OCI-LY7 (cell line): Measurements from ENCODE around the gene ZNF431. TPM values are rescaled to one million over a fixed set of nuclear protein-coding genes. Genes with fewer than 3 reads are reported as not detected.

Source experiments
- BruUV-seq: library from RNA; stranded (reverse); fragments of 400-500 nt; replicated peaks from 2 replicates; lab custom pipeline; 2021; lab: Mats Ljungman, UMichigan
- CTCF ChIA-PET: fragments of 300-600 bp; sonication (Branson Sonifier 250); formaldehyde crosslinking; loops from one replicate; lab custom pipeline; 2022; ENCODE audit warnings: antibody characterized with exemption; ENCODE audit not compliant: unreplicated experiment; lab: Charles Lee
- POLR2A ChIA-PET: fragments of 300-600 bp; sonication (Branson Sonifier 250); formaldehyde crosslinking; loops from one replicate; lab custom pipeline; 2022; ENCODE audit warnings: antibody characterized with exemption; lab: Charles Lee
- DNase-seq: peaks from one replicate; pipeline ENCODE4 v3.0.0-alpha.2; 2015; ENCODE audit warnings: low spot score
- H2AFZ ChIP-seq: fragments of 200-600 bp; sonication (generic), shearing (Covaris generic); 2 replicates; pipeline ENCODE4 v1.6.1; 2014; ENCODE audit warnings: mild to moderate bottlenecking, antibody characterized with exemption, low read length, moderate library complexity
- H3K27ac ChIP-seq: fragments of 200-600 bp; sonication (generic); 2 replicates; pipeline ENCODE4 v1.5.1; 2014; ENCODE audit warnings: mixed run types, low read depth, mild to moderate bottlenecking, moderate library complexity, low read length, inconsistent platforms; ENCODE audit not compliant: poor library complexity, severe bottlenecking
- H3K36me3 ChIP-seq: fragments of 200-600 bp; sonication (generic); 2 replicates; pipeline ENCODE4 v1.6.1; 2014; ENCODE audit warnings: mild to moderate bottlenecking, antibody characterized with exemption, low read length, moderate library complexity, mixed read lengths; ENCODE audit not compliant: insufficient read depth
- H3K4me1 ChIP-seq: fragments of 200-600 bp; sonication (generic); 2 replicates; pipeline ENCODE4 v1.5.1; 2014; ENCODE audit warnings: mild to moderate bottlenecking, low read length; ENCODE audit not compliant: insufficient read depth, poor library complexity, severe bottlenecking
- H3K4me2 ChIP-seq: fragments of 200-600 bp; sonication (generic); 2 replicates; pipeline ENCODE4 v1.6.1; 2014; ENCODE audit warnings: mild to moderate bottlenecking, low read length
- H3K4me3 ChIP-seq: fragments of 200-600 bp; sonication (generic); 2 replicates; pipeline ENCODE4 v1.5.1; 2014; ENCODE audit warnings: mild to moderate bottlenecking, low read depth, low read length; ENCODE audit not compliant: poor library complexity, severe bottlenecking
- H3K79me2 ChIP-seq: fragments of 200-600 bp; sonication (generic); 2 replicates; pipeline ENCODE4 v1.6.1; 2016; ENCODE audit warnings: low read depth, mild to moderate bottlenecking, low read length, moderate library complexity, mixed read lengths; ENCODE audit not compliant: insufficient read depth
- H3K9me2 ChIP-seq: fragments of 200-600 bp; sonication (generic); 2 replicates; pipeline ENCODE4 v1.6.1; 2016; ENCODE audit warnings: mild to moderate bottlenecking, low read length, mixed read lengths; ENCODE audit not compliant: insufficient read depth
- H3K9me3 ChIP-seq: fragments of 200-600 bp; sonication (generic); 2 replicates; pipeline ENCODE4 v1.6.1; 2014; ENCODE audit warnings: mild to moderate bottlenecking, mixed run types, low read length, mixed read lengths
- H4K20me1 ChIP-seq: fragments of 200-600 bp; sonication (generic); 2 replicates; pipeline ENCODE4 v1.6.1; 2014; ENCODE audit warnings: mild to moderate bottlenecking, antibody characterized with exemption, low read length, moderate library complexity, mixed read lengths; ENCODE audit not compliant: insufficient read depth
- EZH2phosphoT487 ChIP-seq: fragments of 200-600 bp; sonication (generic); IDR thresholded peaks from 2 replicates; pipeline ENCODE4 v1.6.1; 2018; ENCODE audit warnings: low read depth, borderline replicate concordance, mild to moderate bottlenecking, mixed run types, antibody characterized with exemption, low read length, moderate library complexity, mixed read lengths
- intact Hi-C: fragments of 100-400 bp; cut with micrococcal nuclease; formaldehyde crosslinking; loops from one replicate; pipeline ENCODE4 v1.10.0; 2022; ENCODE audit not compliant: unreplicated experiment
- total RNA-seq, 2 experiments: library from RNA; depleted of rRNA in 1 of 2; stranded (reverse); fragments of >200 nt in 1 of 2; shearing (Covaris generic) in 1 of 2; gene quantifications; 2 replicates each; pipeline ENCODE4 v1.2.3, GENCODE V29; 2014 to 2022
- TF ChIP-seq, protein P1 (sequence below): fragments of 200-600 bp; sonication (generic); conservative IDR thresholded peaks from 2 replicates; pipeline ENCODE4 v1.5.1; 2014; ENCODE audit warnings: mild to moderate bottlenecking, antibody characterized with exemption, low read length, moderate library complexity, mixed read lengths

The ZNF431 gene
- total RNA-seq, 2 experiments from 2014 or later = 26.6 to 34.5 TPM

DNA sequence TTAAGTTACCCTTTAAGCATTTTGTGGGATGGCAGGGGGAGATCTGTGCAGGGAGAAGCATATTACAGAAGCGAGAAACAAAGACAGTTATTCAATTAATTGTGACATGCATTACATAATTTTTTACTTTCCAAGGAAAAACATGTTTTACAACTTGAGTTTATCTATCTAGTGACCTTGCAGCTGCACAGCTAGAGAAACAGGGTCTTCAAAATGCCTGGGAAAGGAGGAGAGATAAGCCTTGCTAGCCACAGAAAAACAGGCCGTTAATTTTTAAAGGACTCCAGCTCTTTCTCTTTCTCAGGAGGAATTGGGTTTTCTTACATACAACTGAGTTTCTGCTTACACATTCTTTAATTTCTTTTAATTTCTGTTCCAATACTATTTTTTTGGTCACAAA lies 14.8 kb upstream of the ZNF431 start:
- Histone ChIP-seq H2AFZ (no peak overlapping the region), H3K4me2 (no peak overlapping the region), H3K4me3 (no peak overlapping the region), H3K27ac (no peak overlapping the region), H3K9me2 (no peaks in the 10 kb centered on the region), H3K79me2 (no peaks in the 10 kb centered on the region), H3K9me3 (peaks cover 7% of the 10 kb centered on the region; the same call in 1 of the 2 replicates), H4K20me1 (no peaks in the 10 kb centered on the region), H3K36me3 (peaks cover 16% of the 10 kb centered on the region), H3K4me1 (no peaks in the 10 kb centered on the region)
- DNase-seq = no peak
- ChIA-PET CTCF (no interaction called here), POLR2A (no interaction called here)
- TF ChIP-seq, protein P1, sequence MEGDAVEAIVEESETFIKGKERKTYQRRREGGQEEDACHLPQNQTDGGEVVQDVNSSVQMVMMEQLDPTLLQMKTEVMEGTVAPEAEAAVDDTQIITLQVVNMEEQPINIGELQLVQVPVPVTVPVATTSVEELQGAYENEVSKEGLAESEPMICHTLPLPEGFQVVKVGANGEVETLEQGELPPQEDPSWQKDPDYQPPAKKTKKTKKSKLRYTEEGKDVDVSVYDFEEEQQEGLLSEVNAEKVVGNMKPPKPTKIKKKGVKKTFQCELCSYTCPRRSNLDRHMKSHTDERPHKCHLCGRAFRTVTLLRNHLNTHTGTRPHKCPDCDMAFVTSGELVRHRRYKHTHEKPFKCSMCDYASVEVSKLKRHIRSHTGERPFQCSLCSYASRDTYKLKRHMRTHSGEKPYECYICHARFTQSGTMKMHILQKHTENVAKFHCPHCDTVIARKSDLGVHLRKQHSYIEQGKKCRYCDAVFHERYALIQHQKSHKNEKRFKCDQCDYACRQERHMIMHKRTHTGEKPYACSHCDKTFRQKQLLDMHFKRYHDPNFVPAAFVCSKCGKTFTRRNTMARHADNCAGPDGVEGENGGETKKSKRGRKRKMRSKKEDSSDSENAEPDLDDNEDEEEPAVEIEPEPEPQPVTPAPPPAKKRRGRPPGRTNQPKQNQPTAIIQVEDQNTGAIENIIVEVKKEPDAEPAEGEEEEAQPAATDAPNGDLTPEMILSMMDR = no peak
- TF ChIP-seq EZH2phosphoT487 = no peak
- intact Hi-C loops = no loop called here
- no TSS peak for BruUV-seq

DNA sequence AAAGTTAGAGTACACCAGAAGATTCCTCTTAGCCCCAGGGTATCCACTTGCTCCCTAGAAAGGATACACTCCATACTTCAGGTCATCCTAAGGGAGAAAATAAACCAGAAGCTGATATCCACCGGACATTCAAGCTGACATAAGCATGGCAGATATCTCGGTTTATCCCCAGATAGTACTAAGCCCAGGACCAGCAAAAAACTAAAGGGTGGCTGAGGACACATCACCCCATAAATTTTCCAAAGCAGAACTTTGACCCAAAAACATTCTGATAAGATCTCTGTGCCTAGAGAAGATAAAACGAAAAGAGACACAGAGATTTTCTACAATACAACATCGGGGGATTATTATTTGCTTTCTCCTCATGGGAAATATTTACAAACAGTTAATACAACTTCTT lies 13.9 kb upstream of the ZNF431 start:
- Histone ChIP-seq H3K9me3 (peaks cover 7% of the 10 kb centered on the region; the same call in 1 of the 2 replicates), H3K79me2 (no peaks in the 10 kb centered on the region), H2AFZ (no peak overlapping the region), H3K9me2 (no peaks in the 10 kb centered on the region), H3K27ac (no peak overlapping the region), H3K4me3 (no peak overlapping the region), H3K4me2 (no peak overlapping the region), H3K4me1 (no peaks in the 10 kb centered on the region), H4K20me1 (no peaks in the 10 kb centered on the region), H3K36me3 (peaks cover 7% of the 10 kb centered on the region)
- POLR2A ChIA-PET = interaction anchor here (0.9 kb wide), 1 partner anchor 48 kb away, joined by 3 read pairs; no protein-coding TSS in a partner anchor
- BruUV-seq = no TSS peak
- no peak for DNase-seq
- no peak for TF ChIP-seq EZH2phosphoT487
- TF ChIP-seq, protein P1 = no peak
- CTCF ChIA-PET = no interaction called here
- intact Hi-C loops = no loop called here

DNA sequence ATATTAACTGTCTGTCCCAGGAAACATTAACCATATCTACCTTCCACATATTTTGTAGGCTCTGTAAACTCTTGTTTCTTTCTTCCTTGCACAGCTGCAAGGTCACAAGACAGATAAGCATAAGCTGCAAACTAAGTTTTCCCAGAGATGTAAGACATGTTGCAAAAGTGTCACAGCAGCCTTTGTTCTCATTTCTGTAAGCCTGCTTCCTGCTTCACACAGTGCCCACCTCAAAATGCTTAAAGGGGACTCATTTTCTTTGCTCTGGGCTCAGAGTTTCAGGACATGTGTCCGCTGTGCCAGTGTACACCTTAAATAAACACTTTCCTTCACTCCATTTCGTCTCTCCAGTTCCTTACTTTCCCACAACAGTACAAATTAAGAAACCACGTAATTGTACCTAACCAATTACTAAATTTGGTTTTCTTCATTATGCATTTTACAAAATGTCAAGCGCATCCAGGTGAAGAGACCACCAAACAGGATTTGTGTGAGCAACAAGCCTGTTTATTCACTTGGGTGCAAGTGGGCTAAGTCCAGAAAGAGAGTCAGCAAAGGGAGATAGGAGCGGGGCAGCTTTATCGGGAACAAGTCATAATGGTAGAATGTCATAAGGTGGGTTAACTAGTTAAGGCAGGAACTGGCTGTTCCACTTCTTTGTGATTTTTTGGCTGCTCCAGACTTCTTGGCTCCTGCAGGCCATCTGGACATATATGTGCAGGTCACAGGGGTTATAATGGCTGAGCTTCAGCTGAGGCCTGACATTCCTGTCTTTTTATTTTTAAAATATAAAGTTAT lies 12.7 kb upstream of the ZNF431 start:
- Histone ChIP-seq H3K4me1 (no peaks in the 10 kb centered on the region), H3K9me3 (peaks cover 5% of the 10 kb centered on the region; the same call in 1 of the 2 replicates), H3K4me2 (no peak overlapping the region), H2AFZ (no peak overlapping the region), H3K27ac (no peak overlapping the region), H3K36me3 (peaks cover 6% of the 10 kb centered on the region; the same call in 1 of the 2 replicates), H3K79me2 (no peaks in the 10 kb centered on the region), H3K9me2 (no peaks in the 10 kb centered on the region), H3K4me3 (no peak overlapping the region), H4K20me1 (no peaks in the 10 kb centered on the region)
- no TSS peak for BruUV-seq
- DNase-seq = no peak
- no peak for TF ChIP-seq EZH2phosphoT487
- TF ChIP-seq, protein P1 = no peak
- POLR2A ChIA-PET = no interaction called here
- intact Hi-C loops = no loop called here
- CTCF ChIA-PET = no interaction called here
